ENCODE measurements around the gene AOAH.

AOAH gene

GRCh38 chr7:36667007-36667745 is 57.1 kb downstream of the AOAH start:
- TF ChIP-seq, protein P1, sequence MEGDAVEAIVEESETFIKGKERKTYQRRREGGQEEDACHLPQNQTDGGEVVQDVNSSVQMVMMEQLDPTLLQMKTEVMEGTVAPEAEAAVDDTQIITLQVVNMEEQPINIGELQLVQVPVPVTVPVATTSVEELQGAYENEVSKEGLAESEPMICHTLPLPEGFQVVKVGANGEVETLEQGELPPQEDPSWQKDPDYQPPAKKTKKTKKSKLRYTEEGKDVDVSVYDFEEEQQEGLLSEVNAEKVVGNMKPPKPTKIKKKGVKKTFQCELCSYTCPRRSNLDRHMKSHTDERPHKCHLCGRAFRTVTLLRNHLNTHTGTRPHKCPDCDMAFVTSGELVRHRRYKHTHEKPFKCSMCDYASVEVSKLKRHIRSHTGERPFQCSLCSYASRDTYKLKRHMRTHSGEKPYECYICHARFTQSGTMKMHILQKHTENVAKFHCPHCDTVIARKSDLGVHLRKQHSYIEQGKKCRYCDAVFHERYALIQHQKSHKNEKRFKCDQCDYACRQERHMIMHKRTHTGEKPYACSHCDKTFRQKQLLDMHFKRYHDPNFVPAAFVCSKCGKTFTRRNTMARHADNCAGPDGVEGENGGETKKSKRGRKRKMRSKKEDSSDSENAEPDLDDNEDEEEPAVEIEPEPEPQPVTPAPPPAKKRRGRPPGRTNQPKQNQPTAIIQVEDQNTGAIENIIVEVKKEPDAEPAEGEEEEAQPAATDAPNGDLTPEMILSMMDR (IDR thresholded peaks at IDR 0.05; ENCODE audit: insufficient read depth, low read length, missing control alignments): no peak
- ChIA-PET CTCF (interaction anchor here (7.8 kb wide), 1 partner anchor 178 kb away, joined by 178 read pairs; no protein-coding TSS in a partner anchor), POLR2A (no interaction called here)
- DNase-seq (ENCODE audit: low read depth, low spot score): no peak
- no peak overlapping the region for H3K4me3 ChIP-seq (ENCODE audit: low read depth, low read length)

GRCh38 chr7:36663481-36663880 is 60.8 kb downstream of the AOAH start:
- H3K4me3 ChIP-seq (ENCODE audit: low read depth, low read length): no peak overlapping the region
- CTCF ChIA-PET: interaction anchor here (0.7 to 0.9 kb wide), 2 partner anchors 10 to 176 kb away, joined by 3 to 4 read pairs; no protein-coding TSS in a partner anchor
- DNase-seq (ENCODE audit: low read depth, low spot score): no peak
- TF ChIP-seq, protein P1 (IDR thresholded peaks at IDR 0.05; ENCODE audit: insufficient read depth, low read length, missing control alignments): no peak
- POLR2A ChIA-PET: no interaction called here

DNA sequence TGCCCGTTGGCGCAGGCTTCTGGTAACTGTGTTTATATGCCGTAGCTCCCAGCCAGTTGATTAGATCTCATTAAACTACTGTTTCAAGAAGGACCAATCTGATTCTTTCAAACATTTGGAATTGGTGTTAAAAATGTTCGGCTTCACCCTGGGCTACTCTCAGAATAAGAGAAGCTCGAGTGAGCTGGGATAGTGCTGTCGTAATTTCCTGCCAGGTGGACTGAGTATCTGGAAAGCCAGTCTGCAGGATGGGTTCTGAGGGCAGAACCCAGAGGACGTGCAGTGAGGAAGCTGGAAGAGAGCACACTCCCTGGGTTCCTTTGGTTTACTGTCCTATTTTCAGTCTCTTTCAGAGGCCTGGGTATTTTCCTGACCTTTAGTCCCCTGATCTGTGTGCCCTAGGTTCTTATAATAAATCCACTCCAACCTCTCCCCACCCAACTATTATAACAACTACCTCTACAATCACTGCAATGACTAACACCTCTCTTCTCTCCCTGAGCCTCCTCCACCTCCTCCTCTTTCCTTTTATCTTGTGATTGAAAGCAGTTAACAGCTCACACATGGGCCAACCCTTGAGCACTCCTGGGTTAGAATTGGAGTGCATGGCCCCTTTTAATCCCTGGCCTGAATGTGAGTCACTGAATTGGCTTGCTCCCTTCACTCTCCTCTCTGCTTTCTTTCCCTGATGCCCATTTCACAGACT is 63.0 kb downstream of the AOAH start:
- no peak overlapping the region for H3K4me3 ChIP-seq (ENCODE audit: low read depth, low read length)
- ChIA-PET CTCF (interaction anchor here (5.0 kb wide), 1 partner anchor 9 kb away, joined by 43 read pairs; no protein-coding TSS in a partner anchor), POLR2A (no interaction called here)
- DNase-seq (ENCODE audit: low read depth, low spot score): no peak
- TF ChIP-seq, protein P1 (IDR thresholded peaks at IDR 0.05; ENCODE audit: insufficient read depth, low read length, missing control alignments): no peak

- no peak overlapping the region for H3K4me3 ChIP-seq (ENCODE audit: low read depth, low read length)
- ChIA-PET POLR2A (no interaction called here), CTCF (interaction anchor here (5.0 kb wide), 1 partner anchor 11 kb away, joined by 43 read pairs; no protein-coding TSS in a partner anchor)
- no peak for DNase-seq (ENCODE audit: low read depth, low spot score)
- TF ChIP-seq, protein P1 (IDR thresholded peaks at IDR 0.05; ENCODE audit: insufficient read depth, low read length, missing control alignments): no peak
Measured at GRCh38 chr7:36659638-36660341, 64.5 kb downstream of the AOAH start.

DNA sequence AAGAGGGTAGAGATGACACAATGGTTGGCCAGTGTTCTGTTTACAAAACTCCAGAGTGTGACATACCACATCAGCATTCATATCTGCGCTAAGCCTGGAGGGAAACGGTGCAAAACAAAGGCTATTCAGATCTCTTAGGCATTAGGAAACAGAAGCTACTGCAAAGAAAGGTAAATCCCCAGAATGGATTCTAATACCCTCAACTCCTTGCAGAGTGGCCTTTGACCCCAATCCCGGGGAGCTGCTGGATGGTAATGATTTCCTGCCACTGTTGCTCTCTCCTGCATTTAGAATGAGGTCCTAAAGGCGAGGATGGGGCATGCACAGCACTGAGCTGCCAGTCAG is 65.2 kb downstream of the AOAH start:
- H3K4me3 ChIP-seq (ENCODE audit: low read depth, low read length): no peak overlapping the region
- POLR2A ChIA-PET: interaction anchor here (0.6 kb wide), 1 partner anchor 23 kb away, joined by 3 read pairs; no protein-coding TSS in a partner anchor
- TF ChIP-seq, protein P1 (IDR thresholded peaks at IDR 0.05; ENCODE audit: insufficient read depth, low read length, missing control alignments): no peak
- CTCF ChIA-PET: interaction anchor here (0.7 to 5.0 kb wide), 2 partner anchors 11 to 171 kb away, joined by 3 to 43 read pairs; no protein-coding TSS in a partner anchor
- no peak for DNase-seq (ENCODE audit: low read depth, low spot score)

Data from AG04449 (cell line).